CD4-positive, alpha-beta T cell (primary cell): ENCODE measurements around the gene MT1E. TPM values are rescaled to one million over a fixed set of nuclear protein-coding genes. Genes with fewer than 3 reads are reported as not detected.

ENCODE experiments used
- ATAC-seq: fragments of 200-7000 bp; cut with Tn5 transposase; one replicate; pipeline ENCODE4 v1.10.0; 2022; ENCODE audit warnings: mild to moderate bottlenecking; ENCODE audit not compliant: poor library complexity
- CTCF ChIA-PET: fragments of 350-600 bp; sonication (Branson Sonifier 250); formaldehyde crosslinking; loops from one replicate; lab custom pipeline; 2021; ENCODE audit warnings: antibody characterized with exemption, inconsistent platforms; lab: Charles Lee
- POLR2A ChIA-PET: fragments of 350-600 bp; sonication (Branson Sonifier 250); formaldehyde crosslinking; loops from one replicate; lab custom pipeline; 2021; ENCODE audit warnings: antibody characterized with exemption, inconsistent platforms; lab: Charles Lee
- DNase-seq, 14 experiments: peaks; one replicate each; pipeline ENCODE4 v3.0.0-alpha.2; 2013 to 2020; ENCODE audit warnings: mixed read lengths in 2 of 14
- H3K27ac ChIP-seq, 2 donors: one replicate each; pipeline versions ENCODE4 v1.5.1 to v1.7.0; 2013; ENCODE audit warnings: low read length in 2 of 2, low read depth in 1 of 2, mild to moderate bottlenecking in 1 of 2
- H3K27me3 ChIP-seq, 2 experiments: 1 replicate in 1 of 2; 2 replicates in 1 of 2; pipeline versions ENCODE4 v1.6.1 to v1.7.0; 2013; ENCODE audit warnings: low read length in 2 of 2, control low read depth in 1 of 2, mild to moderate bottlenecking in 1 of 2, moderate library complexity in 1 of 2; ENCODE audit not compliant: insufficient read depth in 2 of 2, control insufficient read depth in 1 of 2
- H3K36me3 ChIP-seq: one replicate; pipeline ENCODE4 v1.6.1; 2013; ENCODE audit warnings: low read length, control low read depth; ENCODE audit not compliant: insufficient read depth
- H3K4me1 ChIP-seq: one replicate; pipeline ENCODE4 v1.6.1; 2013; ENCODE audit warnings: low read length, control low read depth; ENCODE audit not compliant: insufficient read depth
- H3K4me3 ChIP-seq: one replicate; pipeline ENCODE4 v1.5.1; 2013; ENCODE audit warnings: mild to moderate bottlenecking, low read length, moderate library complexity
- H3K9me3 ChIP-seq, 2 experiments: 1 replicate in 1 of 2; 2 replicates in 1 of 2; pipeline versions ENCODE4 v1.6.1 to v1.7.0; 2013; ENCODE audit warnings: low read length in 2 of 2, mild to moderate bottlenecking in 2 of 2, control low read depth in 1 of 2, moderate library complexity in 1 of 2; ENCODE audit not compliant: control insufficient read depth in 1 of 2, insufficient read depth in 1 of 2
- H3K27ac Mint-ChIP-seq: one replicate; pipeline ENCODE4 v1.8.0; 2020; ENCODE audit warnings: mixed read lengths
- H3K27me3 Mint-ChIP-seq: one replicate; pipeline ENCODE4 v1.8.0; 2021; ENCODE audit warnings: mixed read lengths
- H3K36me3 Mint-ChIP-seq: one replicate; pipeline ENCODE4 v1.8.0; 2021; ENCODE audit warnings: low read depth, mixed read lengths
- H3K4me1 Mint-ChIP-seq: one replicate; pipeline ENCODE4 v1.8.0; 2021; ENCODE audit warnings: low read depth, mixed read lengths
- H3K4me3 Mint-ChIP-seq: one replicate; pipeline ENCODE4 v1.8.0; 2020; ENCODE audit warnings: mild to moderate bottlenecking, mixed read lengths
- H3K9me3 Mint-ChIP-seq: one replicate; pipeline ENCODE4 v1.8.0; 2020; ENCODE audit warnings: mixed read lengths
- intact Hi-C, 2 experiments: fragments of 100-400 bp; cut with DNase I in 1 of 2; cut with micrococcal nuclease in 1 of 2; formaldehyde crosslinking; loops; one replicate each; pipeline versions ENCODE4 v1.15.1 to v1.9.0; 2023 to 2025; cut with DNase I, micrococcal nuclease
- total RNA-seq, 174 experiments: library from RNA in 2 of 174; stranded (reverse) in 2 of 174; gene quantifications; one replicate each; pipeline ENCODE4 v1.2.3 and lab custom pipeline; 2021 to 2026
- TF ChIP-seq, protein P1 (sequence below): fragments of 200-600 bp; IDR thresholded peaks from one replicate; pipeline ENCODE4 v1.8.0; 2022; ENCODE audit warnings: antibody characterized with exemption, mild to moderate bottlenecking

Gene MT1E
- total RNA-seq, 2 experiments from 2014 or later, result 2.5 to 2.9 TPM

DNA sequence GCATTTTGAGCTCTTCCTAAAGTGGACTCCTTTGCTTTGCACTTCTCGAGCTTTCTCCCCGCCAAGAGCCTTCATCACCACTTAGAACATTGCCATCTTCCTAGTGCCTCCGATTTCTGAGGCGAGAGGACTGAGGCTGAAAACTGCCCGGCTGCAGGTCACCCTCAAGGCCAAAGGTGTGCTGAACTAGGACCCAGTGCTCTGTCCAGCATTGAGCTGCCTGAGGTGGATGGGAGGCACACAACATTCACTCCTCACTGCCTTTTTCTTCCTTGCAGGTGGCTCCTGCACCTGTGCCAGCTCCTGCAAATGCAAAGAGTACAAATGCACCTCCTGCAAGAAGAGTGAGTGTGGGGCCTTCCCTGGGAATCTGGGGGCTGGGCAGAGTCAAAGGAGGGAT, 18.3 kb downstream of the MT1E start:
- peak overlapping the region; percentile 55 for H3K4me3 Mint-ChIP-seq
- intact Hi-C loops, result loop anchor here (1.0 to 2.0 kb wide), 3 partner anchors 41 to 67 kb away; no protein-coding TSS in a partner anchor
- TF ChIP-seq, protein P1, sequence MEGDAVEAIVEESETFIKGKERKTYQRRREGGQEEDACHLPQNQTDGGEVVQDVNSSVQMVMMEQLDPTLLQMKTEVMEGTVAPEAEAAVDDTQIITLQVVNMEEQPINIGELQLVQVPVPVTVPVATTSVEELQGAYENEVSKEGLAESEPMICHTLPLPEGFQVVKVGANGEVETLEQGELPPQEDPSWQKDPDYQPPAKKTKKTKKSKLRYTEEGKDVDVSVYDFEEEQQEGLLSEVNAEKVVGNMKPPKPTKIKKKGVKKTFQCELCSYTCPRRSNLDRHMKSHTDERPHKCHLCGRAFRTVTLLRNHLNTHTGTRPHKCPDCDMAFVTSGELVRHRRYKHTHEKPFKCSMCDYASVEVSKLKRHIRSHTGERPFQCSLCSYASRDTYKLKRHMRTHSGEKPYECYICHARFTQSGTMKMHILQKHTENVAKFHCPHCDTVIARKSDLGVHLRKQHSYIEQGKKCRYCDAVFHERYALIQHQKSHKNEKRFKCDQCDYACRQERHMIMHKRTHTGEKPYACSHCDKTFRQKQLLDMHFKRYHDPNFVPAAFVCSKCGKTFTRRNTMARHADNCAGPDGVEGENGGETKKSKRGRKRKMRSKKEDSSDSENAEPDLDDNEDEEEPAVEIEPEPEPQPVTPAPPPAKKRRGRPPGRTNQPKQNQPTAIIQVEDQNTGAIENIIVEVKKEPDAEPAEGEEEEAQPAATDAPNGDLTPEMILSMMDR, result no peak
- Histone ChIP-seq H3K4me1 (peaks cover 21% of the 10 kb centered on the region), H3K9me3 (peaks cover 0 to 5% of the 10 kb centered on the region in 2 experiments), H3K36me3 (no peaks in the 10 kb centered on the region), H3K27me3 (peaks cover 14 to 26% of the 10 kb centered on the region in 2 experiments), H3K27ac (no peak overlapping the region), H3K4me3 (peak overlapping the region; percentile 46)
- ChIA-PET POLR2A (interaction anchor here (0.9 to 4.0 kb wide), 5 partner anchors 17 to 58 kb away, joined by 3 to 26 read pairs (median 4); partner anchors contain the start of genes MT1E and MT2A), CTCF (interaction anchor here (0.8 to 3.6 kb wide), 8 partner anchors 13 to 67 kb away, joined by 3 to 20 read pairs (median 4); partner anchors contain the start of gene MT1E)
- no peaks in the 10 kb centered on the region for H3K36me3 Mint-ChIP-seq
- peaks cover 22% of the 10 kb centered on the region for H3K4me1 Mint-ChIP-seq
- ATAC-seq (no peak), DNase-seq (no peak)
- H3K27ac Mint-ChIP-seq, result no peak overlapping the region
- H3K9me3 Mint-ChIP-seq, result no peaks in the 10 kb centered on the region
- peaks cover 44% of the 10 kb centered on the region for H3K27me3 Mint-ChIP-seq

DNA sequence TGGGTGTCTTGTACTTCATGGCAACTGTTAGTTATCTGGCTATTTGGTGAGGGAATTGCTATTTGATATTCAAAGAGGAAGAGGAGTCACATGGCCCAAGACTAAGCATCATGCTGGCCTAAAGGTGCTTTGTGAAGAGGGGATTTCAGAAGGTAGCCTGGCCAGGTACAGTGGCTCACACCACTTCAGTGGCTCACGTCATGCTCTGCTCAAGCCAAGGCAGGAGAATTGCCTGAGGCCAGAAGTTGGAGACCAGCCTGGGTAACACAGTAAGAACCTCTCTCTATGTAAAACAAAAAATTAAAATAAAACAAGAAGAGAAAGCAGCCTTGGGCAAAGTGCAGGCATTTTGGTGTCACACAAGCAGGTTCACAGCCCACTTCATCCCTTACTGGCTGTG, 19.7 kb downstream of the MT1E start:
- CTCF ChIA-PET, result no interaction called here
- Histone ChIP-seq H3K9me3 (peaks cover 0 to 5% of the 10 kb centered on the region in 2 experiments), H3K36me3 (no peaks in the 10 kb centered on the region), H3K4me1 (peaks cover 21% of the 10 kb centered on the region), H3K4me3 (no peak overlapping the region), H3K27me3 (peaks cover 3 to 18% of the 10 kb centered on the region in 2 experiments), H3K27ac (no peak overlapping the region)
- no peak overlapping the region for H3K4me3 Mint-ChIP-seq
- no peaks in the 10 kb centered on the region for H3K36me3 Mint-ChIP-seq
- TF ChIP-seq, protein P1, result no peak
- POLR2A ChIA-PET, result no interaction called here
- no peaks in the 10 kb centered on the region for H3K9me3 Mint-ChIP-seq
- intact Hi-C loops, result no loop called here
- H3K27me3 Mint-ChIP-seq, result peaks cover 43% of the 10 kb centered on the region
- H3K27ac Mint-ChIP-seq, result no peak overlapping the region
- DNase-seq, result no peak
- H3K4me1 Mint-ChIP-seq, result peaks cover 21% of the 10 kb centered on the region
- no peak for ATAC-seq

DNA sequence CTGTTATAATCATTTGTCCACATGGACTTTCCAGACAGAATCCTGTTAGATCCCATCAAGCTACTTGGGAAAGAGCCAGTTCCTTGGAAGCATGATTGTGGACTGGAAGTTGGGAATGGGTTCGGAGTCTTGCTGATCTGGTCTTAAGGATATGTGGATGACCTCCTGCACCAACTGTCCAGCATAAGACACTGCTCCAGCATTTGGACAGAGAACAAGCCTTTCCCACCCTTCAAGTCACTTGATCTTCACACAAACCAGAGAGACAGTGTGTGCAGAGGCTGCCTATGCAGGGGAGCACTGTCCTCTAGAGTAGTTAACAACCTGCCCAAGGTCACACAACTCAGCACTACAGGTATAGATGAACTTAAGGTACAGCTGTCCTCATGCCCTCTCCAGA, 20.3 kb downstream of the MT1E start:
- H3K27me3 Mint-ChIP-seq, result peaks cover 42% of the 10 kb centered on the region
- no peak overlapping the region for H3K27ac Mint-ChIP-seq
- no peak overlapping the region for H3K27ac ChIP-seq
- no peaks in the 10 kb centered on the region for H3K36me3 ChIP-seq
- H3K36me3 Mint-ChIP-seq, result no peaks in the 10 kb centered on the region
- intact Hi-C loops, result no loop called here
- H3K4me1 ChIP-seq, result peaks cover 21% of the 10 kb centered on the region
- ATAC-seq, result no peak
- POLR2A ChIA-PET, result no interaction called here
- H3K4me1 Mint-ChIP-seq, result peaks cover 21% of the 10 kb centered on the region
- TF ChIP-seq, protein P1, result no peak
- DNase-seq, result no peak
- peaks cover 3 to 18% of the 10 kb centered on the region in 2 experiments for H3K27me3 ChIP-seq
- H3K9me3 ChIP-seq, result peaks cover 0 to 5% of the 10 kb centered on the region in 2 experiments
- CTCF ChIA-PET, result no interaction called here
- H3K4me3 Mint-ChIP-seq, result no peak overlapping the region
- H3K4me3 ChIP-seq, result no peak overlapping the region
- no peaks in the 10 kb centered on the region for H3K9me3 Mint-ChIP-seq
